KMS-11 (cell line): ENCODE measurements around the gene LSG1.

Source experiments
- H2AFZ ChIP-seq: fragments of 200-600 bp; sonication (generic); 2 replicates; pipeline ENCODE4 v1.6.1; 2016; ENCODE audit warnings: antibody characterized with exemption, mixed run types, low read depth
- H3K27ac ChIP-seq: fragments of 200-600 bp; sonication (generic); 2 replicates; pipeline ENCODE4 v1.6.1; 2016; ENCODE audit warnings: mild to moderate bottlenecking, mixed run types
- H3K27me3 ChIP-seq: fragments of 200-600 bp; sonication (generic); 2 replicates; pipeline ENCODE4 v1.6.1; 2017; ENCODE audit warnings: mild to moderate bottlenecking, low read depth, mixed run types, moderate library complexity; ENCODE audit not compliant: insufficient read depth
- H3K36me3 ChIP-seq: fragments of 200-600 bp; sonication (generic); 2 replicates; pipeline ENCODE4 v1.6.1; 2017; ENCODE audit warnings: mild to moderate bottlenecking, mixed run types; ENCODE audit not compliant: insufficient read depth
- H3K4me1 ChIP-seq: fragments of 200-600 bp; sonication (generic); 2 replicates; pipeline ENCODE4 v1.6.1; 2016; ENCODE audit warnings: mild to moderate bottlenecking, low read depth, mixed run types; ENCODE audit not compliant: poor library complexity, severe bottlenecking
- H3K4me2 ChIP-seq: fragments of 200-600 bp; sonication (generic); 2 replicates; pipeline ENCODE4 v1.7.0; 2016; ENCODE audit warnings: mild to moderate bottlenecking, mixed run types
- H3K4me3 ChIP-seq: fragments of 200-600 bp; sonication (generic); IDR thresholded peaks from 2 replicates; pipeline ENCODE4 v1.6.1; 2017; ENCODE audit warnings: low read depth, low read length, mixed read lengths; ENCODE audit not compliant: insufficient read depth
- H3K79me2 ChIP-seq: fragments of 200-600 bp; sonication (generic); 2 replicates; pipeline ENCODE4 v1.6.1; 2016; ENCODE audit warnings: low read depth, mixed run types; ENCODE audit not compliant: insufficient read depth
- H3K9ac ChIP-seq: fragments of 200-600 bp; sonication (generic); 2 replicates; pipeline ENCODE4 v1.6.1; 2016; ENCODE audit warnings: mild to moderate bottlenecking, mixed run types
- H4K20me1 ChIP-seq: fragments of 200-600 bp; sonication (generic); 2 replicates; pipeline ENCODE4 v1.6.1; 2016; ENCODE audit warnings: mild to moderate bottlenecking, mixed run types; ENCODE audit not compliant: insufficient read depth
- TF ChIP-seq, protein P1 (sequence below): fragments of 200-600 bp; sonication (generic); conservative IDR thresholded peaks from 2 replicates; pipeline ENCODE4 v1.6.1; 2017; ENCODE audit warnings: low read depth, mild to moderate bottlenecking, antibody characterized with exemption, low read length, moderate library complexity, mixed read lengths

The LSG1 gene

GRCh38 chr3:194671900-194672808 is at the start of gene LSG1:
LSG1 (minus strand) TSS chr3:194672191; CDS start chr3:194672162, 29 bp downstream.
- H3K9ac ChIP-seq = peak within 1 kb of the TSS; percentile 61
- H3K4me2 ChIP-seq = peak within 1 kb of the TSS; percentile 89
- H3K79me2 ChIP-seq = peaks cover 41% of the 10 kb centered on the region
- TF ChIP-seq, protein P1, sequence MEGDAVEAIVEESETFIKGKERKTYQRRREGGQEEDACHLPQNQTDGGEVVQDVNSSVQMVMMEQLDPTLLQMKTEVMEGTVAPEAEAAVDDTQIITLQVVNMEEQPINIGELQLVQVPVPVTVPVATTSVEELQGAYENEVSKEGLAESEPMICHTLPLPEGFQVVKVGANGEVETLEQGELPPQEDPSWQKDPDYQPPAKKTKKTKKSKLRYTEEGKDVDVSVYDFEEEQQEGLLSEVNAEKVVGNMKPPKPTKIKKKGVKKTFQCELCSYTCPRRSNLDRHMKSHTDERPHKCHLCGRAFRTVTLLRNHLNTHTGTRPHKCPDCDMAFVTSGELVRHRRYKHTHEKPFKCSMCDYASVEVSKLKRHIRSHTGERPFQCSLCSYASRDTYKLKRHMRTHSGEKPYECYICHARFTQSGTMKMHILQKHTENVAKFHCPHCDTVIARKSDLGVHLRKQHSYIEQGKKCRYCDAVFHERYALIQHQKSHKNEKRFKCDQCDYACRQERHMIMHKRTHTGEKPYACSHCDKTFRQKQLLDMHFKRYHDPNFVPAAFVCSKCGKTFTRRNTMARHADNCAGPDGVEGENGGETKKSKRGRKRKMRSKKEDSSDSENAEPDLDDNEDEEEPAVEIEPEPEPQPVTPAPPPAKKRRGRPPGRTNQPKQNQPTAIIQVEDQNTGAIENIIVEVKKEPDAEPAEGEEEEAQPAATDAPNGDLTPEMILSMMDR = no peak
- no peak within 1 kb of the TSS for H3K4me3 ChIP-seq
- no peaks in the 10 kb centered on the region; the same call in 1 of the 2 replicates for H3K36me3 ChIP-seq
- peak within 1 kb of the TSS; percentile 60 for H2AFZ ChIP-seq
- H3K27me3 ChIP-seq = no peaks in the 10 kb centered on the region
- peak within 1 kb of the TSS; percentile 62 for H3K27ac ChIP-seq
- H3K4me1 ChIP-seq = peaks cover 16% of the 10 kb centered on the region
- H4K20me1 ChIP-seq = peaks cover 7% of the 10 kb centered on the region

GRCh38 chr3:194720048-194720447 is 48.1 kb upstream of the LSG1 start:
- TF ChIP-seq, protein P1 = no peak
- Histone ChIP-seq H3K9ac (no peak overlapping the region), H3K4me2 (no peak overlapping the region), H3K4me1 (no peaks in the 10 kb centered on the region), H3K79me2 (no peaks in the 10 kb centered on the region), H3K36me3 (no peaks in the 10 kb centered on the region), H3K27me3 (no peaks in the 10 kb centered on the region), H3K27ac (no peak overlapping the region), H3K4me3 (no peak overlapping the region), H4K20me1 (no peaks in the 10 kb centered on the region), H2AFZ (no peak overlapping the region)

DNA sequence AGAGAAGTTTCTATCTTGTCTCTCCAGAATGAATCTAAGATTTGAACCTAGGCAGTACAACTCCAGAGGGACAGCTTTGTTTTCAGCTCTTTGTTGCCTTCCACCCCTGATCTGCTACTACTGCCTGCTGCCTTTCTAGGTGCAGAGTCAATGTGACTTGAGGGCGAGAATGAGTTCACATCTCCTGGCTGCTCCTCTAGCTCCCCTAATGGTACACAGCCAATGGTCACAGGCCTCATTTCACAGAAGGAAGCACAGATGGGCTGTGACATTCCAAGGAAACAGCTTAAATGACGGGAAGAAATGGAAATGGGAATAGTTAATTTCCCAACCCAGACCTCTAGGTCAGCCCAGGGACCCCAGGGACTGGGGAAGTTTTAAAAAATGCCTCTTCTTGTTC is 46.1 kb upstream of the LSG1 start:
- Histone ChIP-seq H3K4me1 (no peaks in the 10 kb centered on the region), H2AFZ (no peak overlapping the region), H3K4me3 (no peak overlapping the region), H4K20me1 (no peaks in the 10 kb centered on the region), H3K9ac (no peak overlapping the region), H3K4me2 (no peak overlapping the region), H3K27me3 (no peaks in the 10 kb centered on the region), H3K27ac (no peak overlapping the region), H3K36me3 (no peaks in the 10 kb centered on the region), H3K79me2 (no peaks in the 10 kb centered on the region)
- TF ChIP-seq, protein P1 = no peak

- Histone ChIP-seq H3K9ac (no peak overlapping the region), H3K36me3 (no peaks in the 10 kb centered on the region), H2AFZ (no peak overlapping the region), H4K20me1 (no peaks in the 10 kb centered on the region), H3K4me3 (no peak overlapping the region), H3K4me1 (no peaks in the 10 kb centered on the region), H3K27ac (no peak overlapping the region), H3K27me3 (no peaks in the 10 kb centered on the region), H3K79me2 (no peaks in the 10 kb centered on the region), H3K4me2 (no peak overlapping the region)
- TF ChIP-seq, protein P1 = no peak
Measured at GRCh38 chr3:194715022-194715800, 43.2 kb upstream of the LSG1 start.
